Stimulated activated CD4-positive, alpha-beta T cell treated with anti-CD3 and anti-CD28 coated beads, TNF-alpha, amount 100 ng/mL, for 4 hours (primary cell): ENCODE measurements around the gene SF3B3.
"Not testable (repeated sequence)": the region's sequence is repeated elsewhere in the genome, so short reads cannot be mapped to it uniquely, and the experiment has no call there.

ENCODE experiments used
- DNase-seq, 3 experiments: peaks; one replicate each; pipeline ENCODE4 v3.0.0-alpha.2; 2020; ENCODE audit warnings: low read depth in 3 of 3

Gene SF3B3

DNA sequence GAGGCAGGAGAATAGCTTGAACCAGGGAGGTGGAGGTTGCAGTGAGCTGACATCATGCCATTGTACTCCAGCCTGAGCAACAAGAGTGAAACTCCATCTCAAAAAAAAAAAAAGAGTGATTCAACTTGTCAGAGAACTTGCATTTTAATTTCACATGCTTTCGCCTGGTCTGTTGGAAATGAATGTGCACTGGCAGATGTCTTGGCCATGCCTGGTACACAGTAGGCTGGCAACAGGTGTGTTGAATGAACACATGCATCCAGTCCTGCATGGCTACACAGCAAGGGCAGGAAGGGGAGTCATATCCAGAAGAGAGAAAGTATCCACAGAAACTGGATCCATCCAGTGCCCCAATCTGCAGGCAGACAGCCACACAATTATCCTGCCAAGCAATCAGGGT is 11.8 kb upstream of the SF3B3 start:
- no peak for DNase-seq

DNA sequence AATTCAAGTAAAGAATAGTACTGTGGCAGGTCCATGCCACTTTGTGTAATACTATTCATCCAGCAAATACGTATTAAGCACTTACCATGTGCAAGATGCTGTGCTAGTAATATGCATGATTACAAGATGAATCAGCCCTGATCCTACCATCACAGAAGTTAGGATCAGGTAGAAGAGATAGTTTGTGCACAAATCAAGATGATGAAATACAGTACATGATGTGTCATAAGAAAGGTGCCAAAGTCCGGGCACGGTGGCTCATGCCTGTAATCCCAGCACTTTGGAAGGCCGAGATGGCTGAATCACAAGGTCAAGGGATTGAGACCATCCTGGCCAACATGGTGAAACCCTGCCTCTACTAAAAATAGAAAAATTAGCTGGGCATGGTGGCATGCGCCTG is 11.2 kb upstream of the SF3B3 start:
- no peak for DNase-seq

DNA sequence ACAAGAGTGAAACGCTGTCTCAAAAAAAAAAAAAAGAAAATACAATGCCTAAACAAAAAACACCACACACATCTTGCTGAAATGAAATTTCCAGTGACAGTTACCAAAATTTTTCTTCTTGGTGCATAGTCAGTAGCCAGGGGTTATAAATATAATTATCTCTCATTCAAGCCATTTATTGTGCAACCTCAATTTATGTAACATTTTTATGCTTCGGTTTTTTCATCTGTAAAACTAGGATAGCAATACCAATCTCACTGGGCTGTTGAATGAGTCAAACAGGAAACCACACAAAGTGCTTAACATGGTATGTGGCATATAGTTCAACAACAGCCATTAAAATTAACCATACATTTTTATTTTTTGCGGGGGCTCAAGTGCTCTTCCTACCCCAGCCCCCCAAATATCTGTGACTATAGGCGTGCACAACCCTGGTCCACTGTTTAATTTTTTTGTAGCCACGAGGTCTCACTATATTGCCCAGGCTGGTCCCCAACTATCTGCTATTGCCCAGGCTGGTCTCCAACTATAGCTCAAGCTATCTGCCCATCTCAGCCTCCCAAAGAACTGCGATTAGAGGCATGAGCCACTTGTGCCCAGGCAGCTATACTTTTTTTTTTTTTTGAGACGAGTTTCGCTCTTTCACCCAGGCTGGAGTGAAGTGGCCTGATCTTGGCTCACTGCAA is 2.9 kb upstream of the SF3B3 start:
- DNase-seq = no peak

DNA sequence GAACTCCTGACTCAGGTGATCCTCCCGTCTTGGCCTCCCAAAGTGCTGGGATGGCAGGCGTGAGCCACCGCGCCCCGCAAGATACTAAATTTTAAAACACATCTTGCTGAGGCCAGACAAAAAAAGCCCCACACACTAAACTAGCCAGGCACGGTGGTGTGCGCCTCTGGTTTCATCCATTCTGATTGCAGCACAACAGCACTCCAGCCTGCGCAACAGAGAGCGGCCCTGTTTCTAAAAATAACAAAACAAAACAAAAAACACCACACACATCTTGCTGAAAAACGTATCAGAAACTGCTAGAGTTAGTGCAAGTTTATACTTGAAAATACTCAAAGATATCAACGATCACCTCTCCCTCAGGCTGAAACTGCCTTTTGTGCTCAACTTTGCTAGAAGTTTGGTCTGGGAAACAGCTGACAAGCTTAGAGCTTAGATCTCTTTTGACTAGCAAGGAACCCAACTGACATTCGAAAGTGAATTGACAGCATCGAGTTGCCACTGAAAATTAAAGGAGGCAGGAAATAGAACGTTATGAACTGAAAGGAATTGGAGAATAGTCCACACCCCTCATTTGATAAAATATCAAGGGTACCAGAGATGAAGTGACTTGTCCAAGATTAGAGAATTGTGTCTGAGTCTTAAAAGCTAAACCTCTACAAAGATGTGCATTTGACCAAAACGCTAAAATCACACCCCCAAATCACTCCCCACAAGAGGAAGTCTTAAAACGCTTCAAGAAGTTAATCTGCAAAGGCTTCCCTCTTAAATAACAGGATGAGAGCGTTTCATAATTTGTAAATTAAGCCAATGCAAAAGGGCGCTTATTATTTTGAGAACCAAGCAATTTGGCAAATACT is 1.2 kb upstream of the SF3B3 start:
- no peak for DNase-seq

DNA sequence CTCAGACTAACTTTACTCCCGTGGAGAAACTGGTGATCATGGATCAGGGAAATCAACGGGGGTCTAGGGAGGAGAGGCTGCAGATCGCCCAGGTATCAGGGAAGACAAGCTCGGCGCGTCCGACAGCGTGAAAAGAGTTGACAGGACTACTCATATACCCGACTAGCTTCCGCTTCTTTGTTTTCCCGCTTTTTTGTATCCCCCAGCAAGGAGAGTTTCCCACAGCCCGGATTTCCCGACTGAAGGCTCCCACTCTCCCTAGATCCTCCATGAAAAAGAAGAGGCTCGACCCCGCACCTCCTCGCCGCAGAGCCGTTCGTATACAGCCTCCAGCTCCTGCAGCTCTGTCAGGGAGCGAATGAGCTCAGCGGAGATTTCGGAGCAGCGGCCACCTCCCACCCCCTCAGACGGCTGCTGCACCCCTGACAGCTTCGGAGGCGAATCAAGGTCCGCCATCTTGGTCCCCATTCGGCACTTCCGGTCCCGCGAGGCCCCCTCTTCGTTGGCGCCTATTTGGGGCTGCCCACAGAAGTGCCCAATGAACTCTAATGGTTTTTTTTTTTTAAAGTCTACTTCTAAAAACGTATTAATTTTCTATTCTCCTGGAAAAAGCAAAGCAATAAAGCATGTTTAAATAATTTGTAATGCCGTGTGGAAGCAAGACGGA is 407 bp upstream of the SF3B3 start, which contains the start of gene COG4:
Gene COG4, minus strand, starts transcription at position 479 of the 667 bp plus-strand sequence. Its CDS starts 11 bp downstream, at position 468.
- peak; percentile 80 to 87 (median 86) for DNase-seq

DNA sequence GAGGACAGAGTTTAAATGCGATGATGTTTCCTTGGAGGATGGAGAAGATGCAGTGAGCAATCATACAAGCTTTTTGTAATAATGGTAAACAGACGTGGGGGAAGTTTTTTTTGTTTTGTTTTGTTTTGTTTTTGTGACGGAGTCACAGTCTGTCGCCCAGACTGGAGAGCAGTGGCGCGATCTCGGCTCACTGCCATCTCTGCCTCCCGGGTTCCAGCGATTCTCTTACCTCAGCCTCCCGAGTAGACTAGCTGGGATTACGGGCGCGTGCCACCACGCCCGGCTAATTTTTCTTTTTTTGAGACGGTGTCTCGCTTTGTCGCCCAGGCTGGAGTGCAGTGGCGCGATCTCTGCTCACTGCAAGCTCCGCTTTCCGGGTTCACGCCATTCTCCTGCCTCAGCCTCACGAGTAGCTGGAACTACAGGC is 796 bp downstream of the SF3B3 start:
- DNase-seq = peak in 1 of 3 experiments; percentile 14

DNA sequence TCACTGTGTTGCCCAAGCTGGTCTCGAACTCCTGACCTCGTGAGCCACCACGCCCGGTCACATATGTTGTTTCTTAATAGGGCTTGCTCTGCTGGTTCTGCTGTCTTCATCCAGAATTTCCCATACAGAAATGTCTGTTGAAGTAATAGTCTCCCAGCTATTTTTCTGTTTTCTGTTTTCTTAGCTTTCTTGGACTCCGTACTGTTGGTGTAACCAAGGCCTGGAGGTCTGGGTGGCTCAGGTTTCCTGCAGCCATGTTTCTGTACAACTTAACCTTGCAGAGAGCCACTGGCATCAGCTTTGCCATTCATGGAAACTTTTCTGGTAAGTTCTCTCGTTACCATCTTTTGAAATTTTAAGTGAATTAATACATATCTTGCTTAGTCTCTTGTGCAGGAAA is 2.8 kb downstream of the SF3B3 start:
- no peak for DNase-seq

DNA sequence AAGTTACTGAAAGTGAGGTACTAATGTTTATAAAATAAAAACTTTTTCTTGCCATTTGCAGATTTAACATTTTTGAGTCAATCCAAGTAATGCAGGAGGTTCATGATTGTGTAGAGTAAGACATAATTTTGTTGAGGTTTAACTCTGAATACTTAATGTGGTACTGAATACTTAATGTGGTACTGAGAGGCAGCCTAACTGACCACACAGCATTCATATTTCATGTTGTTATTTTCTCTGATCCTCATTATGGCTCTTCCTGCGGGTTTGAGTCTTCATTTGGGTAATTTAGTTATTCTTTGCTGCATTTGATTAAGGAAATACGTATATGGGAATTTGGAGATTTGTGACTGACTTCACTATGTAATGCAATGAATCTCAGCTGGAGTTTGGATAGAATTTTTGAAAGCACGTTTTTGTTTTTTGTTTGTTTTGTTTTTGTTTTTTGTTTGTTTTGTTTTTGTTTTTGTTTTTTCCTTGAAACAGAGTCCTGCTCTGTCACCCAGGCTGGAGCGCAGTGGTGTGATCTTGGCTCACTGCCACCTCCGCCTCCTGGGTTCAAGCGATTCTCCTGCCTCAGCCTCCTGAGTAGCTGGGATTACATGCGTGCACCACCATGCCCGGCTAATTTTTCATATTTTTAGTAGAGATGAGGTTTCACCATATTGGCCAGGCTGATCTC is 3.8 kb downstream of the SF3B3 start:
- DNase-seq = no peak

DNA sequence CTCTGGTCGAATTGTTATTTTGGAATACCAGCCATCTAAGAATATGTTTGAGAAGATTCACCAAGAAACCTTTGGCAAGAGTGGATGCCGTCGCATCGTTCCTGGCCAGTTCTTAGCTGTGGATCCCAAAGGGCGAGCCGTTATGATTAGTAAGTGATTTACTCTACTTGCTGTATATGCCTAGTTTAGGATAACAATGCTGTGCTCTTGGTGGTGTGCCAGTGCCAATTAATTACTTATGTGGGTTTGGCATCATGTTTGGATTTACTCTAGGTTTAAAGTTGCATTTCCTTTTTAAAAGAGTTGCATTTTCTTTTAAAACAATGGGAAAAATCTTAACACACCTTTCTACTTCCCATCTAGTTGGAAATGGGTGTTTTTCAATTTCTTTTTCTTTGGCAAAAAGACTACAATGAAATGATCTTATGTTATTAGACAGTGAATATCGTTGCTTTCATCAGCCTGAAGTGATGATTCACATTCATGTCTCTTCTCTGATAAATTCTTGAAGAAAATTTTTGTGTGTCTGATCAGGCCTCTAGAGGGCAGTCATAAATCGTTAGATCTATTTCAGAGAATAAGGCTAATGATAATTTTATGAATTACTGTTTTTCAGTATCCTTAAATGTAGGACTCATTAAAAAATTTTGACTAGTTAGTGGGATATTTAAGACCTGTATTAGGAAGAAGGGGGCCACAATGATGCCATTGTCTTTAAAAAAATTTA is 5.6 kb downstream of the SF3B3 start:
- DNase-seq = no peak

DNA sequence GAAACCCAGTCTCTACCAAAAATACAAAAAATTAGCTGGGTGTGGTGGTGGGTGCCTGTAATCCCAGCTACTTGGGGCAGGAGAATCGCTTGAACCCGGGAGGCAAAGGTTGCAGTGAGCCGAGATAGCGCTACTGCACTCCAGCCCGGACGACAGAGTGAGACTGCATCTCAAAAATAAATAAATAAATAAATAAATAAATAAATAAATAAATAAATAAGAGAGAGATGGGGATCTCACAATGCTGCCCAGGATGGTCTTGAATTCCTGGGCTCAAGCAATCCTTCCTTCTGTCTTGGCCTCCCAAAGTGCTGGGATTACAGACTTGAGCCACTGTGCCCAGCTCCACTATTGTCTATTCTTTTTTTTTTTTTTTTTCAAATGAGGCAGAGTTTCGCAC is 6.3 kb downstream of the SF3B3 start:
- not testable (repeated sequence) for DNase-seq

DNA sequence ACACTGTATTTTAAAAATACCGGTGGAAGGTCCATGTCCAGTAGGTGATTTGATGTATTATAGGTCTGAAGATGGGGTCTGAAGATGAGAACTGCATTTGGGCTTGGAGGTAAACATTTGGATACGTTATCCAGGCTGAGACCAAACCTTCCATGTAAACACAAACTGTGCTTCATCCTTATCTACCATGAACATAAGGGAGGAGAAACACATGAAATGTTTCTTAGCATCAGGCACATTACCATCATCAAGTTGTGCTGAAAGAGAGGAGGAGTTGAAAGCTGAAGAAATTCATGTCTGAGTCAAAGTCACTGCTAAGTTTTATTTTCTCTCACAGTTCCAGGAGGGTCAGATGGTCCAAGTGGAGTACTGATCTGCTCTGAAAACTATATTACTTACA is 11.4 kb downstream of the SF3B3 start:
- DNase-seq = no peak

DNA sequence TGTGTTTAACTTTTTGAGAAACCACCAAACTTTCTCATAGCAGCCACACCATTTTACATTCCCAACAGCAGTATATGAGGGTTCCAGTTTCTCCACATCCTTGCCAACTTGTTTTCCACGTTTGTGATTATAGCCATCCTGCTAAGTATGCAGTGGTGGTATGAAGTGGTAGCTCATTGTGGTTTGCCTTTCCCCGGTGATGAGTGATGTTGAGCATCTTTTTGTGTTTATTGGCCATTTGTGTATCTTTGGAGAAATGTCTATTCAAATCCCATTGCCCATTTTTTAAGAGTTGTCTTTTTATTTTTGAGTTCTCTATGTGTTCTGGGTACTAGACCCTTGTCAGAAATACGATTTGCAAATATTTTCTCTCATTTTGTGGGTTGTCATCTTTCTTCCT is 17.4 kb downstream of the SF3B3 start:
- DNase-seq = no peak

DNA sequence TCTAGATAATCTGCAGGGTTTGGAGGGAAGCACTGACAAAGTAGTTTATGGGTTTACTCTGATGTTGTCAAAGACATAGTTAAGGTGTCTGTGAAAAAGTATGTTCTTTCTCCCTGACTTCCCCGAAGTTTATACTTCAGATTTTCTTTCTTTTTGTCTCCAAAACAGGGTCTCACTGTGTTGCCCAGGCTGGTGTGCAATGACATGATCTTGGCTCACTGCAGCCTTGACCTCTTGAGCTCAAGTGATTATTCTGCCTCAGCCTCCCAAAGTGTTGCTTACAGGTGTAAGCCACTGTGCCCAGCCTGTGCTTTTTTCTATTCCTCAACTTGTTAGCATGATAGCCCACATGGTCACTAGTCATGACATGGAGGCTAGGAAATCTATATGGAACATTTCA is 20.9 kb downstream of the SF3B3 start:
- DNase-seq = no peak

DNA sequence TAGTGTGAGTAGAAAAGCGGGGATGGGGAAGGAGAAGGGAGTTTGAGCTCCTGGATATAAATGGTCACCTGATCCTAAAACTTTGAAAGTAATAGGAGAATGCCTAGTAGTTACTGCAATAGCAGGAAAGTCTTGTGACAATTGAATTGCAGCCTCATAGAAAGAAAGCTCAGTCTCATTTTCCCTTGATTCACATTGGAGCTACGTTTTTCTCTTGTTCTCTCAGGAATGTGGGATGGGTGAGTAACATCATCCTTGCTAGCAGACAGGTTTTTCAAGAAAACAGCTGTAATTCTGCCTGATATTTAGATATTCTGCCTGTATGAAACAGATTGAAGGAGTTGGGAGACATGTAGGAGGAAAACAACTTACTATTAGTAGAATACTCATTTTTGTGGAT is 25.3 kb downstream of the SF3B3 start:
- DNase-seq = no peak

DNA sequence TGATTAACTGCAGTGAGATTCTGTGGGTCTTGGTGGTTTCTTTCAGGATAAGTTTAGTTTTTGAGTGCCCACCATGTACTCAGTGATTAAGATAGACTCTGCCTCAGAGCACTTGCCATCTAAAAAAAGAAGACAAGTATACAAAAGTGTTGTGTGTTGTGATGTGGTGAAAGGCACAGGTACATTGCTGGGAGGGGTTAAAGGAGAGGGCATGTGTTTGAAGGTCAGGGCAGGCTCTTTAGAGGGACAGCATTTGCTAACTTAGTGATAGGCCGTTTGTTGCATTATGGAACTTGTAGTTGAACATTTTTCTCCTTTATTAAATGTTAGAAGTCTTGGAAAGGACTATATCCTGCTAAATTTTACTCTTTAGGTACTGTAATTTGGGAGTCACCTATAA is 26.5 kb downstream of the SF3B3 start:
- DNase-seq = no peak

DNA sequence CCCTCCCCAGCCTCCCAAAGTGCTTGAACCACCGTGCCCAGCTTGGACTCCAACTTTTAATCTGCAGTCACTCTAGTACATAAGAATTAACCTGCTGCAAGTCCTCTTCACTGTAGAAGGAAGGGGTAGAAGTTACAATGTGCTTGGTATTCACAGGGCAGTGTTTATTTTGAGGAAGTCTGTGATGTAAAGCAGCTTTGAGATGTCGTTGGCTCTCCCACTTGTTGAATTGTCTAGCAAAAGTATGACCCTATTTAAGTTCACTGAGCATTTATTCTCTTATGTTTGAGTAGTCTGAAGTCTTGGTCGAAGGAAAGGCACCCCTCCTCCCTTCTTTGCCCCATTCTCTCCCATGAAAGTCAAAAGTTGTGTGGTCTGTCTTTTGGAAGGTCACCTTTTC is 28.2 kb downstream of the SF3B3 start:
- no peak for DNase-seq

DNA sequence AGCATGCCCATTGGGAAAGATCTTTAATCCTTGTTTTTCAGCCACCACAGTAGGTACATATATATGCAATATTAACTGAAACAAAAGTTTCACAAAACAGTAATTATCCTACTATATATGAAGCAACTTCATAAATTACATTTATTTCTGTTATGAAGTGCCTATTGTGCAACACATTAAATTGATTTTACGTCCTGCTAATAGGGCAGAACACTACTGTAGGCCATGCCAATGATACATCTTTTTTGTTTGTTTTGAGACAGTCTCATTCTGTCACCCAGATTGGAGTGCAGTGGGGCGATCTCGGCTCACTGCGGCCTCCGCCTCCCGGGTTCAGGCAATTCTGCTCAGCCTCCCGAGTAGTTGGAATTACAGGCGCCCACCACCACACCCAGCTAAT is 29.1 kb downstream of the SF3B3 start:
- DNase-seq = no peak

DNA sequence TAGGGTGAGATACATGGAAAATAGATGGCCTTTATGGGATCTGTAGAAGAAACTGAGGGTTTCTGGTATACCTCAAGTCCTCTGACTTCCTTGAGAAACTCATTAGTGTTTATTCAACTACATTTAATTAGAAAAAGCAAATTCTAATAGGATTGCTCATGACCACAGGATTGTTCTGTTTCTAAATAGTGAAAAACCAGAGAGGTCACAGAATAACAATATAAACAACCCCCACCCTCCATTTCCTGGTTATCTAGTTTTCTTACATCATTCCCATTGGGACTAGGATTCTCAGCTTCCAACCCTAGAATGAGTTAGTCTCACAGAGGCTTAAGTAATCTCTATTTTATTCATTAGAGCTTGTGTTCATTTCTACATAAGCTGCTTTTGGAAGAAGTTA is 30.0 kb downstream of the SF3B3 start:
- DNase-seq = no peak

DNA sequence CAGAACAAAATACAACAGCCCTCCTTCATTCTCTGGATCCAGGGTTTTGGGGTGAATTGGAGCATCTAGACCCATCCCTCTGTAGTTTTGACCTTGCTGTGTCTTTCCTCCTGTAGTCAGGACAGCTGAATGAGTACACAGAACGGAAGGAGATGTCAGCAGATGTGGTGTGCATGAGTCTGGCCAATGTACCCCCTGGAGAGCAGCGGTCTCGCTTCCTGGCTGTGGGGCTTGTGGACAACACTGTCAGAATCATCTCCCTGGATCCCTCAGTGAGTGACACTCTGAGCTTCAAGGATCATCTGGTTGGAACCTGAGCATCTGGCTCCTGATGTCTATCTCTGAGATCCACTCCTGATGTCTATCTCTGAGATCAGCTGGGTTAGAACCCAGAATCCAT is 32.4 kb downstream of the SF3B3 start:
- no peak for DNase-seq

DNA sequence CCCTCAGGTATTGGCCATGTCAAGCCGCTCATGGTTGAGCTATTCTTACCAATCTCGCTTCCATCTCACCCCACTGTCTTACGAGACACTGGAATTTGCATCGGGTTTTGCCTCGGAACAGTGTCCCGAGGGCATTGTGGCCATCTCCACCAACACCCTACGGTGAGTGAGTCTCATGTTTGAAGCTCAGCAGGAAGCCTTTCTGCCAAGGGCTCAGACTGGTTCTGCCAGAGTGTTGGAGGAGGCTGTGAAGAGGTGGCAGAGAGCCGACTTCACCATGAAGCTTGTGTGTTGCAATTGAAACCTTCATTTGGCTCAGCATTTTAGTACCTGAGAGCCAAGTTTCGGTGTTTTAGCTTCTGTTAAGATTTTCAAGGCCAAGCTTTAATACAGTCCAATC is 38.0 kb downstream of the SF3B3 start:
- no peak for DNase-seq

DNA sequence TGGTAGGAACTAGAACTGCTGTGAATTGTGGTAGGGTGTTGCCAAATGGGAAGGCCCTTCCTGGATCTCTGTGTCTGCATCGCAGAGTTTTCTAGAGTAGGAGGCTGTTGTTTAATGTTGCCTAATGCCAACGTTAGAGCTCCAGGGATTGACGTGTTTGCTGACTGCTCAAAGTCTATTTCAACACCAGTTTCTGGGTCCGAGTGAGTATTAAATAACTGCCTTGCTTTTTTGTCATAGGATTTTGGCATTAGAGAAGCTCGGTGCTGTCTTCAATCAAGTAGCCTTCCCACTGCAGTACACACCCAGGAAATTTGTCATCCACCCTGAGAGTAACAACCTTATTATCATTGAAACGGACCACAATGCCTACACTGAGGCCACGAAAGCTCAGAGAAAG is 40.0 kb downstream of the SF3B3 start:
- DNase-seq = no peak
